GM21447 (cell line): ENCODE data around the gene ADA.

ENCODE experiments used
- ATAC-seq: cut with Tn5 transposase; IDR thresholded peaks from one replicate; pipeline ENCODE4 v1.9.1; 2021; ENCODE audit not compliant: unreplicated experiment

The ADA gene

DNA sequence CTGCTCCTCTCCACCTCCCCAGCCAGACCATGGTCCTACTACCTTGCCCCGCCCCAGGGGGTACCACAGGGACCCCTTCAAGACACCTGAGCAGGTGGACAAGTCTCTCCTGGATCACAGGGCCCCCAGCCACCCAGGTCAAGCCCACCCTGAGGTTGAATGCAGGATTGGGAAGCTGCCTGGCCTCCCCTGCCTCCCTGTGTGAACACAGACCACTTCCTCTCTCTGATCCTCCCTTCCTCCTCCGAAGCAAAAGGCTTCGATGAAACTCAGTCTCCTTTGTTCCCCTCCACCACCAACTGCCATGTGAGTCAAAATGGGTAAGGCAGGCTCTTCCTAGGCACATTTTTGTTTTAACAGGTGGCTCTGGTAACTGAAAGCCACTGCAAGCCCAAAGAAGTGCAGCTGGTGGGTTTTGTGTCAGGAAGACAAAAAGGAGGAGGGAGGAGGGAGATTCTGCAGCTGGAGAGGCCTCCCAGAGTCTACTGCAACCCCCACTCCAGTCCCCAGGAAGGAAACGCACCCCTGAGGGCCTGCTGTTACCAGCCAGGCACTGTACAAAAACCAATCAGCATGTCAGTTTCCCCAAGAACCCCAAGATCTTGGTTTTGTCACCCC, 5.4 kb downstream of the ADA start:
- ATAC-seq = peak; percentile 35

DNA sequence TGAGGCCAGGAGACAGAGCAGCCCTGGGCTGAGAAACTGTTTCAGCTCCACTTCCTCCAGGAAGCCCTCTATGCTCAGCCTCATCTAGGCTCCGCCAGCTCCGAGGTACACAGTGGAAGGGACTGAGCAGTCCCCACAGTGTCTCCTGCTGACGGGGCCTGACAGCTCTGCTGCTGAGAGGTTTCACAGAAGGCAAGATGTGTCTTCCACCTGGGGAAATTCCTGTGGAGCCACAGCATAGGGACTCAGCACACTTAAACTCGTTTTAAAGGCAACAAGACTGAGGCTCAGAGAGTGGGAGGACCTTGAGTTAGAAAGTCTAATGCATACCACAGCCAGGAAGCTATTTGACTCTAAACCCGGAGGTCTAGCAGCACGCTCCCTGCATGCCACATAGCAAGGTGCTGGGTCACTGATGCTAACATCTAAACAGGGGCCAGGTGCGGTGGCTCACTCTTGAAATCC, 6.8 kb downstream of the ADA start:
- ATAC-seq = no peak

DNA sequence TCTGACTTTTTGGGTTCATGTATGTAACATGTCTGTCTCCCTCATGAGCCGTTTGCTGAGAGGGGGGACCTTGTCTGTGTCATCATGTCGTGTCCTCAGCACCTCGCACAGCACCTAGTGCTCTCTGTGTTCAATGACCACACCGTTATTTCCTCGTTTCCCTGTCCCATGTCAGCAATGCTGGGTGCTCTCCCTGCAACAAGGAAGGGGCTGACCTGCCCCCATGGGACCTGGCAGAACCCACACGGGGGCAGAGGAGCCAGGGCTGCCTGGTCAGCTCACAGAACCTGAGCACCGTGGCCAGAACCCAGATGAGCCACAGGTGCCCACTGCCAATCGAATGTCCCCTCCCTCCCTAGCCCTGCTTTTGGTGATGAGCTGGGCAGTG, 7.3 kb downstream of the ADA start:
- ATAC-seq = no peak

DNA sequence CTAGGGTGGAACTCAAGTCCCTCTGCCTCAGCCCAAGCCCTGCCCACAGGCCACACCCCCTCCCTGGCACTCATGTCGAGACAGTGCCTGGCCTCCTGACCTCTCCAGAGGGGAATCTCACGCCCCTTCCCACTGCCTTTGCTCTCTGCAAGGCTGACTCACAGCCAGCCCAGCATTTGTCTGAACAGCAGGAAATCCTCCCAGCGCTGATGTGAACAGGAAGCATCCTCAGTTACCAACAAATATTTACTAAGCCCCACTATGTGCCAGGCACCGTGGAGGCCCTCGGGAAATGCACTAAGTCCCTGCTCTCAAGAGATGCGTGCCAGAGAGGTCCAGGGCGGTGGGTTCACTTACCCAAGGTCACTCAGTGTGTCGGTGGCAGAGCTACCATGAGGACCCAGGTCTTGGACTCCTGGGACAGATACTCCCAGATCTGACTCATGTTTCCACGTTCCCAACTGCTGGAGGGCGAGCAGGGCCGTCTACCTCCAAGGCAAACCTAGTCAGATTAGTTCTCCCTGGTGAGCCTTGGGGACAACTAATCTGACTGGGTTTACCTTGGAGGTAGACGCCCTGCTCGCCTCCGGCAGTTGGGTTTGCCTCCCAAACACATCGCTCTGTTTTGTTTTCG, 7.8 kb downstream of the ADA start:
- no peak for ATAC-seq

DNA sequence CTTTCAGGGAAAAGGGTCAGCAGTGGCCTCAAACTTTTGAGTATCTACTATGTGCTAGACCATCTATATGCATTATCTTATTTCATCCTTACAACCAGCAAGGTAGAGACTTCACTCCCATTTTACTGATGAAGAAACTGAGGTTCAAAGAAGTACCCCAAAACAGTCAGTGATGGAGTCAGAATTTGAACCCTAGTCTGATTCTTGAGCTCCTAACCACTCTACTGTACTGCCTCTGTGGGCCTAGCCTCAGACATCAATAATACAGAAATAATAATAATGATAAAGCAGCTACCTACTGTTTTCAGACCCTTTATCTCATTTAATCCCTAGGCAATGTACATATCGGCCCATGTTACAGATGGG, 8.4 kb downstream of the ADA start:
- ATAC-seq = no peak

DNA sequence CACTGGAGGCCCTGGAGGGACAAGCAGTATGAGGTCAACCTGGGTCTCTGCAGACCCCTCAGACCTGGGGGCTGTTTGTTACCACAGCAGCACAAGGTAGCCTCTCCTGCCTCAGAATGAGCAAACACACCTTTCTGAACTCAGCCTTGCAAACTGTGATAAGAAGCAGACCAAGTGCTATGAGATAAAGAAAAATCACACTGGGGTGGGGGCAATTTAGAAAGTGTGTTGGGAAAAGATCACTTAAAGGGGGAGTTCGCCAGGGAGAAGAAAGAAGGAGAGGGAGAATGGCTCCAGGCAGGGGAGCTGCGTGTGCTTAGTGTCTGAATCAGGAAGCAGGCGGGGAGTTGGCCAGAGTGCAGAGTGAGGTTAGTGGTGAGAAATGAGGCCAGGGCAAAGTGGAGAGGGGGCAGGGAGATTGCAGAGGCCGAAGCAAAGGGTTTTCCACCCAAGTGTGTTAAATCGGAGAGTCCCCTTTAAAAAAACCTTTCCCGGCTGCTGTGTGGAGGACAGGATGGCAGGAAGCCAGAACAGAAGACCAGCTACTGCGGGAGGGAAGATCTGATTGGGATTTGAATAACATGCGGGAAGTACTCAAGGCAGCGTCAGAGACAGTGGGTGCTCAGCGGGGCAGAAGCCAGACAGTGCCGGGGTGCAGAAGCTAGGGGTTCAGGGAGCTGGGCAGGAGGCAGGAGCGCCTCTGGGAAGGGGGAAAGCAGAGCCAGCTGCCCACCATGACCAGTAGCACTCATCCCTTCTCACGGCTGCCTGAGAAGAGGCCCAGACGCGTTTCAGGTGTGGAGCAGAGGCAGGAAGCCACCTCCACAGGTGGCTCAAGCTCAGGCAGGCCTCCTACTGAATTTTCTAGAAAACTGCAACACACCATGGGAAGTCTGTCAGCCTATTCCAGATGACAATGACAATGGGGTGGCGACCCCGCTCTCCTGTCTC, 9.0 kb downstream of the ADA start:
- no peak for ATAC-seq

DNA sequence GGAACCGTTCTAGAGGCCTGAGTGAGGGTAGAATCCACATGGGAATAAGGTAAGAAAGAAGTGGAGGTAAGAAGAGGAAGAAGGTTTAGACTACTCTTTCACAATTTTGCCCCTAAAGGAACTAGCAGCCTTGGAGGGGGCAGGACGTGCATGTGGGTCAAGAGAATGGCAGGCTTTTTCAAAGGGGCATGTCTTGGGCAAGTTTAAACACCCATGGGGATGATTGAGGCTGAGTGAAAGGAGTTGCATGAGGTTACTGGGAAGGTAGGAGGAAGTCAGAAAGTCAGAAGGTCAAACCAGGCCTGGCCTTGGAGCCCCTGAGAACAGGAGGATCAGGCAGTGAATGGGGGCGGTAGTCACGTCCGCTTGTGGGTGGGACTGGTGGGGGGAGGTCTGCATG, 10.2 kb downstream of the ADA start:
- ATAC-seq = no peak

DNA sequence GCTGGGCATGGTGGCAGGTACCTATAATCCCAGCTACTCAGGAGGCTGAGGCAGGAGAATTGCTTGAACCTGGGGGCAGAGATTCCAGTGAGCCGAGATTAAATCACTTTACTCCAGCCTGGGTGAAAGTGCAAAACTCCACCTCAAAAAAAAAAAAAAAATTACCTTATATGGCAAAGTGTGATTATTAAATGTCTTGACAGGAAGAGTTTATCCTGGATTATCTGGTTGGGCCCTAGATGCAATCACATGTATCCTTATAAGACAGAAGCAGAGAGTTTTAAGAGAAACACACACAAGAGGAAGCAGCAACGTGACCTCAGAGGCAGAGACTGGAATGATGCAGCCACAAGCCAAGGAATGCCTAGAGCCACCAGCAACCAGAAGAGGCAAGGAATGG, 11.0 kb downstream of the ADA start:
- ATAC-seq = no peak

DNA sequence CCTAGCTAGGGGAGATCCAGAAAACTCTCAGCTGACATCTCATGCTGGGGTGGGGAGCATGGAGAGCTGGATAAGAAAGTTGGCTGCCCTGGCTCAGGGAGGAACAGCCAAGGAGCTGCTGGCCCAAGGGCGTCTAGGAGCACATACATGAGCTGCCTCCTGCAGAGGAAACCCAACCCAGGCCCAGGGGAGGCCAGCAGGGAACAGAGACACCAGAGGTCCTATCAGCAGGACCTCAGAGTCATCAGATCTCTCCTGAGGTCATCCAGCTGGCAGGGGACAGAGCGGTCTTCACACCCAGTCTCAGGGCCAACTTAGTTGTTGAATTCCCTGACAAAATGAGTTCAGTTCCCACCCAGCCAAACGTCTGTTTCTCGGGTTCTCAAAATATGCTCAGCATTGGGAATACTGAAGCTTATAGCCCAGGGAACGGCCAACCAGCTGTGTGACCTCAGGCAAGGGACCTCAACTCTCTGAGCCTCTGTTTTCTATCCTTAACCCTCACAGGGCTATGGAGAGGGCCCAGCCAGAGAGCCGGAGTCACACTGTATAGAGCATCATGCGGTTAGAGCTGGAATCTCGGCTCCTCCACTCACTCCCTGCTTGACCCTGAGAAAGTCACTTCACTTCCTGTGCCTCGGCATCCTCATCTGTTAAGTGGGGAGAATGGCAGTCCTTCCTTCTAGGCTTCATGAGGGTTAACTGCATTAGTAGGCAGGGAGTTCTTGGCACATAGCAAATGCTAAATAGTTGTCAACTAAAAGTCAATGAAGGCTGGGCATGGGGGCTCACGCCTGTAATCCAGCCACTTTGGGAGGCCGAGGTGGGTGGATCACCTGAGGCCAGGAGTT, 13.8 kb downstream of the ADA start:
- ATAC-seq = no peak

DNA sequence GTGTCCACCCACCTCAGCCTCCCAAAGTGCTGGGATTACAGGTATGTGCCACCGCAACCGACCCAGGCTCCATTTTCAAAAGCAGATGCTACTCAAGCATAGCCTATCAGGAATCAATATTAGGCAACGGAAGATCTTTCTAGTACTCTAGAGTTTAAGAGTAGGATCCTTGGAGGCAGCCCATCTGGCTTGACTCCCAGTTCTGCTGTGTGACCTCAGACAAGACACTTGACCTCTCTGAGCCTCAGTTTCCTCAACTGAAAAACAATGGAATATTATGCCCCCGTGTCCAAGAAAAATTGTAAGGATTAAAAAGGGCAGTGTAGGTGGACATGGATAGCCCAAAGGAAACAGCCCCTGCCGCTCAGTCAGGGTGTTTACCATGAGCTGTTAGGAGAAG, 14.5 kb downstream of the ADA start:
- no peak for ATAC-seq

DNA sequence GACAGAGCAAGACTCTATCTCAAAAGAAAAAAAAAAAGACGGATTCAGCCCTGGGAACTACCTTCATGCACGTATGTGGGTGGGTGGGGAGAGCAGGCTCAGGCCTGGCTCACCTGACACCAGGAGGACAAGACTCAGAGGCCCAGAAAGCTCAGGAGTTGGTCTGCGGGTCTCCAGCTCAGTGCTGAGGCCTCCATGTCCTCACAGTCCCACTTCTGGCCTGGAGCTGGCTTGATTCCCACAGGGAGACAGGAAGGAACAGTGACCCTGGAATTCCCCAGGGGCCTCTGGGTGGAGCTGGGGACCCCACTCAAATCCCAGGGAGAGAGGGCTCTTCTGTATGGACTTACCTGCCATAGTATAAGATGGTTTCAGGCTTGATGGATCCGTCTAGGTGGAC, 15.6 kb downstream of the ADA start:
- no peak for ATAC-seq

DNA sequence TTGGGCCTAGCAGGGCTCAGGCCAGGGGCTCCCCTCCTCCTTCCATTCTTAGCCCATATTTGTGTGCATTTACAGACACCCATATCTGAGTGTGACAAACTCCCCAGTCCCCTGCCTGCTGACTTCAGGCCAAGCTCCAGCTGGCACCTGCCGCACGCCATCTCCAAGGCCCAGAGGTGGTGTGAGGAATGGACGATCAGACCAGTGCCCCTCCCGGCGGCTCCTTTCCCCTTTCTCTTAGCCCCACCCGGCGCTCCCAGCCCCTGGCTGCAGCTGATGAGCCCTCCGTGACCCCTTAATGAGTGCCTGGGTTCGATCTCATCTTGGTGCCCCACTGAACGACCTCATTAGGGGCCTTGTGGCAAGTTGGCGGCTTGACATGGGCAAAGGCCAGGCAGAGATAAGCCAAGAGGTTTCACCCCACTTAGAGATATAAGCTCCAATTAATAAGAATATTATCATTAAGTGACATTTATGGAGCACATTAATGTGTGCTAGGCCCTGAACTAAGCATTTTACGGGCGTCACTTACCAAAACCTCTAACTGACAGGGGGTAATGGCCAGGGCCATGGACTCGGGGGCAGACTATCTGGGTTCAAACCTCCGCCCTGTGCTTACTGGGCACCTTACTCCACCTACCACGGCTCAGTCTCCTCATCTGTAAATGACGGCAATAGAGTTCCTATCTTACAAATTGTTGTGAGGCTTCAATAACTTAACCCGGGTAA, 17.5 kb downstream of the ADA start:
- no peak for ATAC-seq

DNA sequence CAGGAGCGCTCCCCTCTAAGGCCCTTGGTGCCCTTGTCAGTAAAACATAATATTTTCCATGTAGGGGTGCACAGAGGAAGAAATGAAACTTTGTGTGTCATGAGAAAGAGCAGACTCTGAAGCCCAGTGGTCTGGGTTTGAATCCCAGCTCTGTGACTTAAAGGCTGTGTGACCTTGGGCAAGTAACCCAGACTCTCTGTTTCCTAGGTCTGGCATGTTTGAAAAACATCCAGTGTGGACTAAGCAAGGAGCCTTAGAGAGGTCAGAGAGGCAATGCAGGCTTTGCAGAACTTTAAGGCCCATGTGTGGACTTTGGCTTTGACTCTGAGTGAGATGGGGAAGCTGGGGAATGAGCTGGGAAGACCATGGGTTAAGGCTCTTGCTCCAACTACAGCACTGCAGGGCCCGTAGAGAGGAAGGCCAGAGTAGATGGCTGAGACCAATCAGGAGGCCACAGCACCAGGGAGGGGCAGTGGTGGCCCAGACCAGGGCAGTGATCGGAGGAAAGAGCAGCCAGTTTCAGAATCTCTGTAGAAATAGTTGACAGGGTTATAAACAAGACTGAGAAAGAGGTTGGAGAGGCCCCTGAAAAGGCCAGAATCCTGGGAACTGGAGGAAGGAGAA, 18.2 kb downstream of the ADA start:
- ATAC-seq = no peak

DNA sequence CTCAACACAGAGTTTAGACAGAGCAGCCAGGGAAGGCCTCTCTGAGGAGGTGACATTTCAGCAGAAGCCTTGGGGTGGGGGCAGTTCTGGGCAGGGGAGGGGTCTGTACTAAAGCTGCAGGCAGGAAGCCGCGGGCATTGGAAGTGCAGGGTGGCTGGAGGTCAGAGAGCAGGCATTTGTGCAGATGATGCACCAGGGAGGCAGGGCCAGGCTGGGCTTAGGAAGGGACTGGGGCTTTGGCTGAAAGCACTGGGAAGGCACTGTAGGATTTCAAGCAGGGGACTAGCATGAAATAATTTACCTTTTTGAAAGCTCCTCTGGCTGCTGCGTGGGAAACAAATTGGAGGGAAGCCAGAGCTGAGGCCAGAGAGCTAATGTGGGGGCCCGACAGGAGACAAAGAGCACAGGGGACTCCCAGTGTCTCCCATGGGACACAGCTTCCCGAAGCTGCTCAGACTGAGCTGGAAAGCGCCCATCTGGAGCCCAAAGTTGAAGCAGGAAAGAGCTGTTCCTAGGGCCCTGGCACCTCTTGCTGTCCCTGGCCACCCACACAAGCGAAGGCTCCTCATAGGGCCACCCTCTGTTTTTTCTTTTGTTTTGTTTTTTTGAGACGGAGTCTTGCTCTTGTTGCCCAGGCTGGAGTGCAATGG, 19.3 kb downstream of the ADA start:
- ATAC-seq = no peak

DNA sequence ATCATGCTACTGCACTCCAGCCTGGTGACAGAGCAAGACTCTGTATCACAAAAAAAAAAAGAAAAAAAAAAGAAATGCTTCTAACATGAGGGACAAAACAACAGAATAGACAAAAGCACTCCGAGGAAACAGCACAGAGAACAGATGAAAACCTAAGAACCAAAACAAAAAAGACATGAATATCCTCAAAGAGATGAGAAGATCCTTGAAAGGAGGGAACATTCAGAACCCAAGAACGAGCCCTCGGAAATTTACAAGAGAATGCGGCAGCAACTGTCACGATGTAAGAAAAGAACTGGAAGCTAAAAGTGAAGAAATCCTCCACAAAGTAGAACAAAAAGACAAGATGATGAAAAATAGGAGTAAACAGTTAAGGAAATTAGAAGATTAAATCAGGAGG, 21.2 kb downstream of the ADA start:
- no peak for ATAC-seq

DNA sequence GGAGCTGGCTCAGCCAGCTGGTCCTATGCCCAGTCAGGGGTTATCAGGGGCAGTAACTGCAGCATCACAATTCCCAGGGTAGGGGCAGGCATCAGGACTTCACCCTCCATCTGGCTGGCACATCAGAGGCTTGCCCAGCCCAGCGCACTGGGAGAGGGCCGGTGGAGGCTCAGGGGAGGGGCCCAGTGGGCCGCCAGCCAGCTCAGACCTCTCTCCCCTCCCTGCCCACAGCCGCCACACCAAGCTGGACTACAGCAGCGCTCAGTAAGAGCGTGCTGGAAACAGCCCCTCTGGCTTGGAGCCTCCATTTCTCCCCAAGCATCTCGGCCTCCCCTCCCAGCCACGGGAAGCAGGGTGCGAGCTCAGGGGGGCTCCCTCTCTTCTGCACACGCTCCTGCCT, 22.0 kb downstream of the ADA start:
- no peak for ATAC-seq

DNA sequence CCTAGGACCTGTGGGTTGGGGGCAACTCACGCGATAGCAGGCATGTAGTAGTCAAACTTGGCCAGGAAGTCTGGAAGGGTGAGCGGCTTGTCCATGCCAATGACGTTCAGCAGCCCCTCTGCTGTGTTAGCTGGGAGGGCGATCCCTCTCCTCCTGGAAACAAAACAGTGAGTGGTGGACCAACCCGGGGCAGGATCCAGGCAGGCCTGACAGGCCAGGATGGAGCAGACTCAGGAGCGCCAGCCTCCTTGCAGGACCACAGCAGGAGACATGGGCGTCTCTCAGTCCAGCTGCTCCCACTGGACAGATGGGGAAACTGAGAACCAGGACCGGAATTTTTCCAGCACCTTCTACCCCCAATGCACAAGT, 22.5 kb downstream of the ADA start:
- ATAC-seq = no peak

DNA sequence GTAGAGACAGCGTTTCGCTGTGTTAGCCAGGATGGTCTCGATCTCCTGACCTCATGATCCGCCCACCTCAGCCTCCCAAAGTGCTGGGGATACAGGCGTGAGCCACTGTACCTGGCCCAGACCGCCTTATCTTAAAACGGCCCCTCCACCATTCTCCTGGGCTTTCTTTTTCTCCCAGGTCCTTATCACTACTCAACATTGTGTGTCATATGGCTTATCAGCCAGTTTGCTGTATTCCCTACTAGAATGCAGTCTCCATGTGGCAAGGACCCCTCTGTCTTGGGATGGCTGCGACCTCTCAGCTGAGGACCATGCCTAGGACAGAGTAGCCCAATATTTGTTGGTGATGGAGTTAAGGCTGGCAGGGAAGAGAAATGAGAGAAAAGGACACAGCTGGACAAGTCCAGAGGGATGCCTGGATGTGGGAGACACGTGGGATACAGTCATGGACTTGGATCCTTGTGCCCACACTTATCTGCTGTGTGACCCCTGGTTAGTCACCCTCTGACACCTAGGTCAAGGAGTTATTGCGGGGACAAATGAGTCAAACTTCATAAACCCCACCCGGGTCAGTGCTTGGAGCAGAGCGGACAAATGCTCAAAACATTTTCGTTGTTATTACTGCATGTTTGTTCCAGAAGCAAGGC, 24.0 kb downstream of the ADA start:
- no peak for ATAC-seq

DNA sequence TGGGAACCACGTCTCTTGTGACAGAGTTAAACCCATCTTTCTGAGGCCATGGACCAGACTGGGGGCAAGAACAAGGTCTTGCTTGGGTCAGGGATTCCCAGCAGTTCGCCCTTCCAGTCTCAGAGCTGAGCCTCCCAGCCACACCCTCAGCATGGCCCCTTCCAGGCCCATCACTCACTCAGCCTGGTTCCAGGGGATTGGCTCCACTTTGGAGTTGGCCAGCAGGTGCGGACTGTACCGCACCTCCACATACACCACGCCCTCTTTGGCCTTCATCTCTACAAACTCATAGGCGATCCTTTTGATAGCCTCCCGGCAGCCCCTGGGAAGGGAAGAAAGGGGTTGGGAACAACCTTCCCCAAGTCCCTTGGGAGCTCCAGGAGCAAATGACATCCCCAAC, 25.2 kb downstream of the ADA start:
- no peak for ATAC-seq
